Mucosa of gallbladder (tissue), 1 donor: ENCODE results near the gene ANKRD39. TPM values are rescaled to one million over a fixed set of nuclear protein-coding genes. Genes with fewer than 3 reads are reported as not detected.

Experiments
- DNase-seq: peaks from one replicate; pipeline ENCODE4 v3.0.0-alpha.2; 2020; ENCODE audit warnings: low spot score
- total RNA-seq: library from RNA; stranded (reverse); gene quantifications from one replicate; pipeline ENCODE4 v1.2.1, GENCODE V29; 2021
- donor health status: DM: no; HTN: no; CAD: no.

The ANKRD39 gene
- total RNA-seq, 1 donor from 2014 or later: 19.1 TPM

DNA sequence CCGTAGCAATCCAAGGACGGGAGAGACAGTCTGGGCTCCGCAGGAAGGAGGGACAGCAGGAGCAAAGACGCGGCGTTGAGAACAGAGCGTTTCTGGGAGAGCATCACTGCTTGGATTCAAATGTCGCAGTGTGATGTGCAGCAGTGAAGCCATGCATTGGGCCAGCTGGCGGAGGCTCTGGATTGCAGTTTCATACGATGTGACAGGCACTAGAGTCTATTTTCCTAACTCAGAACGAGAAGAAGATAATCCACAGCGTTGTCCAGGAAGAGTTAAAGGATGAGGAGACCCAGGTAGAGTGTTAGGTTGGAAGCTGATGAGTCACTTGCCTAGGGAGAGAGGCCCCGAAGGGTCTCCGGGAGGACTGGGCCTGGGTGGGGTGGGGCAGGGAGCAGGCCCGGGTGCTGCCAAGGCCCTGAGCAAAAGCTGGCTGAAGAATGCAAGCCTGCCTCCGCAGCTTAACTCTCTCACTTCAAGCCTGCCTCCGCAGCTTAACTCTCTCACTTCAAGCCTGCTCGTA is 29.7 kb upstream of the ANKRD39 start:
- DNase-seq: no peak

DNA sequence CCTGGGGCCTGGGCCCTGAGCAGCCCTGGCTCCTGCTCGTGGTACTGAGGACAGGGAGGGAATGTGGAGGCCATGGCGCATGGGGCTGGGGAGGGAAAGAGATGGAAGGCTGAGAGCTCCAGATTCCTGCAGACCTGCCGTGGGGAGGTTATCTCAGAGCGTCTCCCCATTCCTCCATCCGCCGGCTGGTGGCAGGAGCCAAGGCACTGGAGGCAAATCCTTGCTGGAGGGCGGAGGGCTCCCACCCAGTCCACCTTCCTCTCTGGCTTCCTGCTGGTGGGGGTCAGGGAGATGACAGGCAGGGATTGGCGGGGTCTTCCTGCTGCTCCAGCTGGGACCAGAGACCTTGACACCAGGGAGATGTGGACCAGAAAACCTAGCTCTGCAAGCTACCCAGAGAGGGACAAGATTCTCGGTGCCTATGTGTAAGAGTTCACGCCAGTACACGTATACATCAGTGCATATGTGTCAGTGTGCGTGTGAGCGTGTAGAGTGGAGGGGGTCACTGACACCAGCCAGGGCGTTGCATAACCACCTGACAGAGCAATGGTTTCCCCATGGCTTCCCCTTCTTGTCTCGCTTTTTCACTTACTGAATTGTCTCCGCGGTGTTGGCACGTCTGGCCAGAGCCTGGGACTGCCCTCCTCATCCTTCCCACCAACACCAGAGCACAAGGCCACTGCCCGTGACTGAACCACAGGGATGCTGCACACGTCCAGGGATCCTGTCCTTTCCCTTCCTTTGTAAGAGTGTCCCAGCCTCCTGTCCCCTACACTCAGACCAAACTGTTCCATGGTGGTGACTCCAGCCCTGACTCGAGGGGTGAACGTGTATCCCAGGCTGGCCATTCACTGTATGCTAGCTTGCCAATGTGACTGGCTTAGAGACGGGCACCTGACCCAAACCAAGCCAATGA is 27.9 kb upstream of the ANKRD39 start:
- no peak for DNase-seq

DNA sequence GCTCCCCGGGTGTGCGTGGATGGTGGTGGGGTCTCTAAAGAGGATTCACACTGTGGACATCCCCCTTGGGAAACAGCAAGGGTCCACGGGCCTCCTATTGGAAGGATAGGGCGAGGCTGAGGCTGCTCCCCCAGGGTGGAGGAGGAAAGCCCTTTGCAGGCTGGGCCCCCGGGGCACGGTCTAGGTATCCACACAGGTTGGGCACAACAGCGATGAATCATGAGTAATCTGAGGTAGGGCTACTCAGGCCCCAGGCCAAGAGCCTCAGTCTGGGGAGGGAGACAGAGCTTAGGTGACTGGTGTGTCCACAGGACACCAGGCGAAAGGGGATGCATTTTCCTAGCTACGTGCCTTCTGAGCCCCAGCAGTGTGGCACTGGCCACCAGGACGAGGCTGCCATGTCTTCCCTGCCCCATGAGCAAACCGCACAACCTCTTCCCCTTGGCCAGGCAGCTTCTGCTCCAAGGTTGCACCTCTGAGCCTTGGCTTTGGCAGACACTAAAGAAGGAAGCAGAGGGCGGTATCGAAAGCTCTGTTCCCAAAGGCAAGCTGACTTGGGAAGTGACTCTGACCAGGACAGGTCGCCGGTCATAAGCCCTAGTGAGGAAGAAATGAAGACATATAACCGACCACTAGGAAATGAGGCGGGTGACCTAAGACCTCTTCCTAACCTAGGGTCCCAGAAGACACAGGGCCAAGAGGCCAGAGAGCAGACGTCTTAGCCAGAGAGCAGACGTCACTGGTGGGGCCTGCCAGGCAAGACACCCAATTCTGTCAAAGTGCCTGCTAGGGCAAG is 26.7 kb upstream of the ANKRD39 start:
- DNase-seq: no peak

DNA sequence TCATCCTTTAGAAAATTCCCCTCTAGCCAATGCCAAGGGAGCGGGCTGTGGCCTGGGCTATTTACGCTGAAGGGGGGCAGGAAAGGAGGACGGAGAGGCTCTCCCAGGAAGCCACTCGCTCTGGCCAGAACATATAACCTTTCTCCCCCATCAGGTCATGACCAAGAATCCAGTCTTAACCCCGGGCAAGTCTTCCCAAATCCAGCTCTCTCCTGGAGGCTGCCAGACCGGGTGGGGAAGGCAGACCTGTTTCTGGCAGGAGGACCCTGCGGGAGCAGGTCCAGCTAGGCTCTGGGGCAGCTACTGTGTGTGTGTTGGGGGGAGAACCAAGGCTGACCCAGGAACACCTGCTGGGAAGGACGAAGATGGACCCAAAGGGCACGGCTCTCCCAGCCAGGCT is 25.5 kb upstream of the ANKRD39 start:
- no peak for DNase-seq

DNA sequence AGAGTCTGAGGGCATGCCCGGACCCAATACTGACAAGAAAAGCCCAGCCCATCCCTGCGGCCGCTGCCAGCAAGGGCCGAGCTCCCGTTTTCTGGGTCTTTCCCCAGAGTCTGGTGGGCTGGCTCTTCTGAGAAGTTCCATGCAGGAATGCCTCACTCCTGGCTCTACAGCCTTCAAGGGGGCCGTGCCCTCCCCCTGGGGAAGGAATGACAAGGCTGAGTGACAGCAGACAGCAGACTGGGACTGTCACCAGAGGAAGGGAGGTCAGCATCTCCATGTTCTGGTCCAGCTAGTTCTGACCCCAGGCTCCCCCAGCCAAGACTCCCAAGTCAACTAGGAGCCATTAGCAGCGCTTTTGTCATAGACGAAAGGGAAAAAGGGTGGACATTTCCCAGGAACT is 25.1 kb upstream of the ANKRD39 start:
- DNase-seq: no peak

DNA sequence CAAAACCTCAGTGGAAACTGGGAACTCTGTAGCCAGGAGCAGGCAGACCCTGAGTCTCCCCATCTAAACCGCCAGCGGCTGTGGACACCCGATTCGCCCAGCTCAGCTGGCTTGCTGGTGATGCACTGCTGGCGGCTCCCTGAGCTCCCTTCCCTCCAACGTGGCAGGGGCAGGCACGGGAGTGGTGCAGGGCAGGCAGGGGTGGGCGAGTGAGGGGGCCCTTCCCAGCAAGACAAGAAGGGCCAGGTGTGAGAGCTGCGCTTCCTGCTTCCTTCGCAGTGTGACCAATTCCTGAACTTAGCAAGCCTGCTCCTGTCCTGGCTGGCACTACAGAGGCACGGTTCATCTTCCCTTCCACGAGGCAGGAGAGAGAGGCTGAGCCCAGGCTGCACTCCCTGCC is 24.4 kb upstream of the ANKRD39 start:
- no peak for DNase-seq

DNA sequence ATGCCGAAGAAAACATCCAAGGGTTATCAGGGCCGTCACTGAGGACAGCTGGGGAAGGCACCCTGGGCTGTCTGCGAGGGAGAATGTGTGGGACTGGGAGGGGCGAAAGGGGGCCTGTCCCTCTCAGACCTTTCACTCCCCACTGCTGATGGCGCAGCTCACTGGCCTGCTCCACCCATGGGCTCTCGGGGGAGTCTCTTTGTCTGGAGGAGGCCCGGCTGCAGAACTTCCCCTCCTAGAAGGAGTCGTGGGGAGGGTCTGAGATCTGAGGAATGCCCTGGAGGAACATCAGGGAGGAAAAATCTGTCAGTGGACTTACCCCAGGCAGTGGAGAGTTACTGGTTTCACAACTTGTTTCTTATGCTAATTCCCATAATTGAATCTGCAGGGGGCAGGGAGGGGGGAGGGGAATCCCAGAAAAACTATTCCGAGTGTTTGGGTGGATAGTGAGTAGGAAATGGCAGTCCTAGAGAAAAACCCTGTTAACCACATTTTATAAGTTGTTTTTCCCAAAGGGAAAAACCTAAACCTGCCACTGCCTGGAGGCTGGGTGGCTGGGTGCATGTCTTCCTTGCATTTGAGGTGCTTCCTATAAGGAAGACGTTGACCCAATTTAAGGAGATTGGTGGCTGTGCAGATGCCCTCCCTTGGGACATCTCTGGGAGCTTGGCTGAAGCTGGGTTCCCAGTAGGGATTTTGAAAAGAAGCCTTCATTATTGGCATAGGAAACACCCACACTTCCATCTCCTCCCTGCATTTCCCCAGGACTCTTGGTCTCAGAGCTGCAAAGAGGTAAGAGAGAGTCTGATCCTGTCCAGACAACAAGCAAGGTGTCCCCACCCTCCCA is 23.8 kb upstream of the ANKRD39 start:
- no peak for DNase-seq

DNA sequence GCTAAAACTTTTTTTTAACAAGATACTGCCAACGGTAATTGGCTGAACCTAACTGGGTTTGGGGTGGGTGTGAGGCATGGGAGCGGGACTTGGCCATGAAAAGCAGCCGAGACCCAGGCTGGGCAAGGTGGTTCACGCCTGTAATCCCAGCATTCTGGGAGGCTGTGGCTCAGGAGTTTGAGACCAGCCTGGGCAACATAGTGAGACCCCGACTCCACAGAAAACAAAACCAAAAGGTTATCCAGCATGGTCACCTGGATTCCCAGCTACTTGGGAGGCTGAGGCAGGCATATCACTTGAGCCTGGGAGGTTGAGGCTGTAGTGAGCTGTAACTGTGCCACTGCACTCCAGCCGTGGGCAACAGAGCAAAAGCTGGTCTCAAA is 23.1 kb upstream of the ANKRD39 start:
- DNase-seq: no peak

DNA sequence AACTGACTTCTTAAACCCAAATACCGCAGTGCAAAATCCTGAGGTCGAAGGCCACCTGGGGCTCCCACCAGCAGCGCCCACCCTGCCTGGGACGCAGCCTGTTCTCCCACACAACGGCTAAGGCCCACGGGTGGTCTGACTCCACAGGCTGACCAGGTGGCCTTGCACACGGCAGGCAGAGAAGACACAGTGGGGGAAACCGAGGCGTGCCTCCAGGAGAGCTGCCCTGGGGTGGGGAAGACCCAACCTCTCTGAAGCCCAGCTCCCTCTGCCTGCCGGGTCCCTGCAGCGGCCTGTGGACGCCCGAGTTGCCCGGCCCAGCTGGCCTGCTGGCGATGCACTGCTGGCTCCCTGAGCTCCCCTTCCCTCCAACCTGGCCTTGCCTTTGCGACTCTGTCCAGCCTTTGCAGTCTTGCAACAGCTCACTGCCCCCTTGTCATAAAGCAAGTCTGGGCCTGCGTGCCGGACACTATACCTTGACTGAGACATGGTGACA is 21.8 kb upstream of the ANKRD39 start:
- DNase-seq: no peak

DNA sequence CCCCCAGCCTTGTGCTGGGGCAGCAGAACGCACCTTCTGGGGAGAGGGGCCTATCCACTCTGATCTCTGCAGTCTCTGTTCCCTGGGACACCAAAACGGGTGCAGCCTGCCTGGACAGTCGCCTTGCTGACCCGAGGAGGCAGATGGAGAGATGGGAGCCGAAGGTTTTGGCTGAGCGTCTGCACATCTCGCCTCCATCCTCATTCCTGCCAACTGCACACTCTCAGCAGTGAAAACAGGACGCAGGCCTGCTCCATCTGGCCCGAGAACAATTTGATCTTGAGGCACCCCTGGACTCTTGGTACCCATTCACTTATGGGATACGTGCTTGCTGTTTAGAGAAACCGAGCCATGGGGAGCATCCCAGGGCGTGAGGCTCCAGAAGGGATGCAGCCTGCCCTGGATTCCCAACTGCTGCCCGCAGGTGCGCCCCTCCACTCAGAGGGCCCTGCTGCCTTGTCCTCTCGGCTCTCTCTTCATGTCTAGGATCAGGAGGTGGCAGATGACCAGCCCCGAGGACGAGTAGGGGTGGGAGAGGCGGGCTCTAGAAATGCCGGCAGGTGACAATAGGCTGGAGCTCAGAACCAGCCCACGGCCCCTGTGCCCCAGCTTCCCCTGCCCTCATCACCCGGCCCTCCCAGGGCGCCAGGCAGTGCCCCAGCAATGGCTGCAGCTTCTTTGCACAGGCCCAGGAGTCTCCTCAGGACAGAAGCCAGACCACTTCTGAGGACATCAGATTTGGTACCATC is 21.2 kb upstream of the ANKRD39 start:
- DNase-seq: no peak

DNA sequence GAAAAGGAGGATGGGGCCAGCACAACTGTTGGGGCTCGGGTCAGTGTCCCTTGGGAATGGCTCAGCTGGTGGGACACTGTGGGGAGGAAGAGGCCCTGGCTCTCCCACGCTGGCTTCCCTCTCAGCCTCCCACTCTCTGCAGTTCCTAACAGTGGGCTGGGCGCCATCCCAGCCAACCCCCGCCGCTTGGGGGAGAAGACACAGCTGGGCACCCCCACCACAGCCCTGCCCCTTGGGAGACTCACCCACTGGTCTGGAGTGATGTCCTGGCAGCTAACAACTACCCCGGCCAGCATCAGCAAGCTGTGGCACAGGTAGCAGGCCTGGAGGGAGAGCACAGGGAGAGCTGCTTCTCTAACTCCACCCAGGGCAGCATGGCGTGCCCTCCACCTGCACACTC is 20.4 kb upstream of the ANKRD39 start:
- no peak for DNase-seq

DNA sequence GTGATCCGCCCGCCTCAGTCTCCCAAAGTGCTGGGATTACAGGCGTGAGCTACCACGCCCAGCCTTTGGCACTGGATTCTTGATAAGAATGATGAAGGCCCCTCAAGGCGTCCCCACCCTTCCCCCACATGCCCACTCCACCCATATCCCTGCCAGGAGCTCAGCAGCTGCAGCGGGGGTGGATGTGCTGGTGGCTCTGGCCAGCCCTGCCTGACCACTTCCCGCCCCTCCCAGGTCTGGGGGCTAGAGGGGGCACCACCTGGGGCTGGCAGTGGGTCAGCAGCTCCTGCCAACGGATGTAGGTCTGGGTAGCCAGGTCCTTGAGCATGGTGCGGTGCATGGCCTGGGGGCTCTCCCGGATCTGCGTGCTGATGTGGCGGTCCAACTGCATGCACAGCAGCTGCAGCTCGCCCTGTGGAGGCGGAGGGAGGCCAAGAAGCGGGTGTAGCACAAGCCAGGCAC is 19.8 kb upstream of the ANKRD39 start:
- DNase-seq: no peak

DNA sequence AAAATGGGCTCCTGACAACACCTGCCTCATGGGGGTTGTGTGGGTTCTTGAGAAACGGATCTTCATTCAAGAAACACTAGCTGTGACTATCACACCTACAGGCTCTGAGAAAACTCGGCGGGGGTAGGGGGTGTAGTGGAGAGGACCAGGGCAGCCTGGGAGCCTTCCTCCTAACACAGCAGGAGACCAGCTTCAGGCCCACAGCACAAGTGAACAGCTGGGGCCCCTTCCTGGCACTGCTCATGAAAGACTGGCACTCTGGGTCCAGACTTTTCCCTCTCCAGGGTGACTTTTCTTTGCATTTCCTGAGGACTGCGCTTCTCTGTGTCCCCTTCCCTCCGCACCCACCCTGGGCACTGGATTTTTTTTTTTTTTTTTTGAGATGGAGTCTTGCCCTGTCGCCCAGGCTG is 19.2 kb upstream of the ANKRD39 start:
- no peak for DNase-seq

DNA sequence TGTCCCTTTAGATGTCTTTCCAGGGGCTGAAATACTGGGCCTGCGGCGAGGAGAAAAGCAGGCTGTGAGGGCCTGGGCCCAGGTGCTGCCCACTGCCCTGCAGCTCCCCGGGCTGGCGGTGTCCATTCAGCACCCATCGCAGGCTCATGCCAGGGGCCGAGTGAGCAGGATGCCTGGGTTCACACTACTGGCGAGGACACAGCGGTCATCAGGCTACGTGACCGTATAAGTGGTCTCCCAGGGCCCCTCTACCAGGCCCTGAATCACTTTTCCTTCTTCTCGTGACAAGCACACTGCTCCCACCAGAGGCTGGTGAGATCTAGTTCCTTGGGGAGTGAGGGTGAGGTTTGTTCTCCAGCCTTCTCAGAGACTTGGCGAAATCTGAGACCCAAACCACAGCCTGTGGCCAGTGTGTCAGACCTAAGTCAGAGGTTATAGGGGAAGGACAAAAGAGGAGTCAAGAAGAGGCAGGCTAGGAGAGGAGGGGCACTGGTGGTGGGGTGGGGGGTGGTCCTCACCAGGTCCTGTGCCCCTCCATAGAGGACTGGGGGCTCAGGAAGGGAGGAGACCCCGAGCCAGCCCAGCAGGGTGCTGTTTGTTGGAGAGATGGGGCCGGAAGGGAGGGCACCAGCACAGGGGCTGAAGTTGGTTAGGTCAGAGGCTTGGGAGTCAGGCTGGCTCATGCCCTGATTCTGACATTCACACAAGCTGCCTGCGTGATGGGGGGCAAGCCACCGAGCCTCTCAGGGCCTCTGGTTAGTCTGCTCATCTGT is 18.6 kb upstream of the ANKRD39 start:
- no peak for DNase-seq

DNA sequence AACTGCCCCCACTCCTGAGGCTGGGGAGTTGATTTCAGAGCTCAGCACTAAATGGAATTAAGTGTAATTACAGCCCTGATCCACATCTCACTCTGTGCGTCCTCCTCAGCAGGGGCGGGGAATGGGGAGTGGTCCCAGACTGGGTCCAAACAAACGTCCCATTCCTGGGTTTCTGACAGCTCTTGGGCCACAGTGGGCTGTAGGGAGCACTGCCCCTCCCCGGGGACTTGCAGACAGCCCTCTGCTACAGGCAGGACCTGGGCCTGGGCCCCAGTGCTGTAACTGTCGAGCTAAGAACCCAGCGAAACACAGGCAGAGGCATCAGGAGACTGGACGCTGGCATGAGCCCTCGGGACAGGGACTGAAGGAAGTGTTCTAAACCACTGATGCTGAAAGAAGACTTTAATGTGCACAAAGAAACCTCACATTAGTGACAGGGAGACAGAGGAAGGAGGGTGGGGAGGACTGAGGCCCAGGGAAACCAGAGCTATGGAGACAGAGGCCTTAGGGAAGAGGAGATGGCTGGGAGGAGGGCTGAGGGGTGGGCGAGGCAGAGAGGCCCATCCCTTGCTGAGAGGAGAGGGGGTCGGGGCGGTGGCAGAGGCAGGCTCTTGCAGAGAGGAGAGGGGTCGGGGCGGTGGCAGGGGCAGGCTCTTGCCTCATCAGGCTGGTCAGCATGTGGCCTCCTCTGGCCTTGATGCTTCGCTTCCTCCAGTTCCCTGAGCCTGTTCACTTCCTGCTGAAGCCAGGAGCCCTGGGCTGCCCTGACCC is 17.9 kb upstream of the ANKRD39 start:
- DNase-seq: no peak

DNA sequence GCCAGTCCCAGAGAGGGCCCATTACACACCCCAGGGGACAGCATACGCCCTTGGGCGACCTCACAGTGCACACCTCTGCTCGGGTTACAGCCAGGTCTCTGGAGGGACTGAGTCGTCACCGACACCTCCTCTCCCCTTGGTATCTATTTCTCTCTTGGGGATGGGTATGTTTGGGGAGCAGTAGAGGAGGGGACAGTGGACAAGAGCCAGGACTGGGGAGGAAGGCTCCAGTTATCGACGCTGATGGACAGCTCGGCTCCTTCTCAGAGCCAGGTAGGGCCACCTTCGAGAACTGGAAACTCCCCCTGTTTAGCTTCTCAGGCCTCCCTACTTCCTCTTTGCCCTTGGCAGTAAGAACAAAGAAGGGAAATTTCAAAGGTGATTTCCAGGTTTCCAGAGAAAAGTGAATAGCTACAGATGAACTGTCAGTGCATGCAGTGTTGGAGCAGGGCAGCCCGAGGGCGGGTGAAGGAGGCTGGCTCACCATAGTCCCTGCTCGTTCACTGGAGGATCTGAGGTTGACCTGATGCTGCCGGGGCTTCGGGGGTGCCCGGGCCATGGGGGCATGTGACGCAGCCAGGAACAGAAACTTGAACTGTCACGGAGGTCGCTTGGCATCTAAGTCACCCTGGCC is 16.5 kb upstream of the ANKRD39 start:
- DNase-seq: no peak

DNA sequence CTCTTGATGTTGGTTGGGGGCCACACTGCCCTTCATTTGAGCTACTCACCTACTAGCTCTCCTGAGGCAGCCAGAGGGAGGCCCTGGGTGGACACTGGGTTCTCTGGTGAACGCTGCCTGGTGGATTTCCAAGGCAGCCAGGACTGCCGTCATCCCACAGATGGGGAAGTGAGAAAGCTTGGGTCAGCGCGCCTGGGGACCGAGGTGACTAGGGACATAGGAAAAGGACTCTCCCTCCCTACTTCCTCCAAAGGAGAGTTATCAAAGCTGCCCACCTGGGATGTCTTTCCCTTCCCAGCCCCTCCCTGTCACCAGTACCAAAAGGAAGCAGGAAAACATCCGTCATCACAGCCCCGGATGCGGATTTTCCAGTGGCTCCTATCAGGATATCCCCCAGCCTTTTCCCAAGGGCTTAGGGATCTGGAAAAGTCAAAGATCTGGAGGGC is 15.9 kb upstream of the ANKRD39 start:
- DNase-seq: no peak

DNA sequence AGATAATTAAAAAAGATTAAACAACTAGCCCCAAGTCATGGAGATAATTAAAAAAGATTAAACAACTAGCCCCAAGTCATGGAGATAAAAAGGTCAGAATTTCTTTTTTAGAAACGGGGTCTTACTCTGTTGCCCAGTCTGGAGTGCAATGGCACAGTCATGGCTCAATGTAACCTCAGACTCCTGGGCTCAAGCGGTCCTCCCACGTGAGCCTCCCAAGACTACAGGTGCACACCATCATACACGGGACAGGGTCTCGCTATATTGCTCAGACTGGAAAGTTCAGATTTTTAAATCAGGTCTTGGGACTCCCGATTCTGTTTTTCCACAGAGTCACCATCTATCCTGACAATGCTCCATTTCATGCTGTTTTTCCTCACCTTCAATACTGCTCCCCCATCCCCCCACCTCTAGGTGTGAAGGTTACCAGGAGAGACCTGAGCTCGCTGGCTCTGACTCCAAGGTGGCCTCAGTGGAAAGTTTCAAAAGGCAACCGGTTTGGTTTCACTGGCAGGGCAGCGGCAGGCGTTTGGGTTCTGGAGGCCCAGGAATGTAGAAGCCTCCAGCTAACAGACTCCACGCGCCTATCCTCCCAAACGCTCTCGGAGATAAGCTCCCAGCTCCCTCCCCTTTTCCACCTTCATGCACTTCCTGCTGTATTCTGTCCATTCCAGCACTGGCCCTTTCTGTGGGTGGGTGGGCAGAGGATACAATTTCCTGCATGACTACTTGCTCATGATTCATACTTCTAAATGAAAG is 15.0 kb upstream of the ANKRD39 start:
- no peak for DNase-seq
